Fibroblast of mammary gland (primary cell): ENCODE measurements around the gene KMT2B.
A peak's percentile ranks its signal among the peaks of the same experiment; 100 is the strongest.

Experiments
- DNase-seq: peaks from one replicate; pipeline ENCODE4 v3.0.0-alpha.2; 2010; ENCODE audit warnings: low read depth
- H3K4me3 ChIP-seq: 2 replicates; pipeline ENCODE4 v1.5.1; 2011; ENCODE audit warnings: low read depth, mild to moderate bottlenecking, low read length, moderate library complexity; ENCODE audit not compliant: control insufficient read depth
- CTCF ChIP-seq: conservative IDR thresholded peaks from 2 replicates; pipeline ENCODE4 v1.5.1; 2011; ENCODE audit warnings: low read depth, low read length, inconsistent platforms; ENCODE audit not compliant: control insufficient read depth, insufficient read depth

KMT2B gene

GRCh38 chr19:35748106-35749020 lies 30.6 kb downstream of the KMT2B start, which contains the start of gene LIN37:
TSS of gene LIN37 (plus strand) at chr19:35748576. CDS start at chr19:35748725, 149 bp downstream.
- peak; percentile 99 for DNase-seq
- no peak for TF ChIP-seq CTCF
- H3K4me3 ChIP-seq = peak within 1 kb of the TSS; percentile 85

GRCh38 chr19:35750167-35750566 lies 32.4 kb downstream of the KMT2B start:
- no peak for DNase-seq
- no peak for TF ChIP-seq CTCF
- H3K4me3 ChIP-seq = no peak overlapping the region

GRCh38 chr19:35751839-35752745 lies 34.3 kb downstream of the KMT2B start:
- DNase-seq = no peak
- H3K4me3 ChIP-seq = no peak overlapping the region
- no peak for TF ChIP-seq CTCF

GRCh38 chr19:35752746-35753350 lies 35.0 kb downstream of the KMT2B start:
- no peak for TF ChIP-seq CTCF
- DNase-seq = no peak
- H3K4me3 ChIP-seq = no peak overlapping the region

GRCh38 chr19:35753634-35754369 lies 36.0 kb downstream of the KMT2B start:
- no peak for TF ChIP-seq CTCF
- H3K4me3 ChIP-seq = no peak overlapping the region
- DNase-seq = no peak
